Neural cell (in vitro differentiated cells): Measurements from ENCODE around the gene TAF11L3. TPM values are rescaled to one million over a fixed set of nuclear protein-coding genes. Genes with fewer than 3 reads are reported as not detected.
"Not testable (repeated sequence)": the region's sequence is repeated elsewhere in the genome, so short reads cannot be mapped to it uniquely, and the experiment has no call there.

ENCODE experiments used
- H2AFZ ChIP-seq: fragments of 200-600, 300-800 bp; sonication (generic), shearing (Covaris generic); 2 replicates; pipeline ENCODE4 v1.6.0; 2014; ENCODE audit warnings: low read depth, mild to moderate bottlenecking, antibody characterized with exemption, low read length, moderate library complexity
- H3F3A ChIP-seq: fragments of 200-600 bp; shearing (Covaris generic); 2 replicates; pipeline ENCODE4 v1.6.1; 2016; ENCODE audit warnings: mild to moderate bottlenecking, moderate library complexity, mixed read lengths, antibody characterized with exemption, low read length; ENCODE audit not compliant: insufficient read depth, poor library complexity, severe bottlenecking
- H3K27ac ChIP-seq: fragments of 200-600, 300-800 bp; sonication (generic), shearing (Covaris generic); 2 replicates; pipeline ENCODE4 v1.5.1; 2014; ENCODE audit warnings: mild to moderate bottlenecking, low read length, moderate library complexity
- H3K27me3 ChIP-seq: fragments of 300-800, 200-600 bp; sonication (generic), shearing (Covaris generic); 2 replicates; pipeline ENCODE4 v1.6.0; 2014; ENCODE audit warnings: mild to moderate bottlenecking, low read depth, low read length, moderate library complexity; ENCODE audit not compliant: insufficient read depth
- H3K36me3 ChIP-seq: fragments of 300-800, 200-600 bp; sonication (generic), shearing (Covaris generic); 2 replicates; pipeline ENCODE4 v1.5.1; 2014; ENCODE audit warnings: mild to moderate bottlenecking, antibody characterized with exemption, low read length, moderate library complexity; ENCODE audit not compliant: insufficient read depth
- H3K4me2 ChIP-seq: fragments of 300-800, 200-600 bp; sonication (generic), shearing (Covaris generic); 2 replicates; pipeline ENCODE4 v1.6.0; 2014; ENCODE audit warnings: mild to moderate bottlenecking, low read length
- H3K4me3 ChIP-seq: fragments of 300-800, 200-600 bp; sonication (generic), shearing (Covaris generic); 2 replicates; pipeline ENCODE4 v1.5.1; 2014; ENCODE audit warnings: mild to moderate bottlenecking, low read length, moderate library complexity
- H3K79me2 ChIP-seq: fragments of 200-600 bp; shearing (Covaris generic); replicated peaks from 2 replicates; pipeline ENCODE4 v1.6.0; 2014; ENCODE audit warnings: mild to moderate bottlenecking, low read length, moderate library complexity; ENCODE audit not compliant: insufficient read depth
- H3K9ac ChIP-seq: fragments of 300-800, 200-600 bp; sonication (generic), shearing (Covaris generic); 2 replicates; pipeline ENCODE4 v1.6.1; 2016; ENCODE audit warnings: mild to moderate bottlenecking, low read length, mixed read lengths
- H3K9me2 ChIP-seq: fragments of 200-600 bp; shearing (Covaris generic); 2 replicates; pipeline ENCODE4 v1.6.1; 2016; ENCODE audit warnings: mild to moderate bottlenecking, low read length, mixed read lengths; ENCODE audit not compliant: insufficient read depth
- H3K9me3 ChIP-seq: fragments of 200-600, 300-800 bp; sonication (generic), shearing (Covaris generic); 2 replicates; pipeline ENCODE4 v1.6.1; 2016; ENCODE audit warnings: mild to moderate bottlenecking, mixed run types, low read length, moderate library complexity, mixed read lengths
- H4K20me1 ChIP-seq: fragments of 200-600 bp; shearing (Covaris generic); 2 replicates; pipeline ENCODE4 v1.6.1; 2016; ENCODE audit warnings: mild to moderate bottlenecking, mixed run types; ENCODE audit not compliant: insufficient read depth
- EP300 ChIP-seq: fragments of 450-650 bp; conservative IDR thresholded peaks from 2 replicates; pipeline ENCODE4 v1.6.1; 2014; ENCODE audit warnings: antibody characterized with exemption, mild to moderate bottlenecking, moderate library complexity; ENCODE audit not compliant: poor library complexity, severe bottlenecking
- EZH2 ChIP-seq: fragments of 200-600, 300-800 bp; shearing (Covaris generic), sonication (generic); IDR thresholded peaks from 2 replicates; pipeline ENCODE4 v1.6.1; 2014; ENCODE audit warnings: antibody characterized with exemption, low read length, borderline replicate concordance, mild to moderate bottlenecking; ENCODE audit not compliant: insufficient read depth, poor library complexity, severe bottlenecking
- MXI1 ChIP-seq: fragments of 450-650 bp; conservative IDR thresholded peaks from 2 replicates; pipeline ENCODE4 v1.6.1; 2014; ENCODE audit warnings: antibody characterized with exemption, mild to moderate bottlenecking; ENCODE audit not compliant: poor library complexity, severe bottlenecking
- POLR2AphosphoS5 ChIP-seq: IDR thresholded peaks from 2 replicates; pipeline ENCODE4 v1.6.1; 2012
- RAD21 ChIP-seq: fragments of 450-650 bp; conservative IDR thresholded peaks from 2 replicates; pipeline ENCODE4 v1.6.1; 2014; ENCODE audit warnings: antibody characterized with exemption, mild to moderate bottlenecking, moderate library complexity
- SMC3 ChIP-seq: fragments of 450-650 bp; conservative IDR thresholded peaks from 2 replicates; pipeline ENCODE4 v1.6.1; 2014; ENCODE audit warnings: antibody characterized with exemption, mild to moderate bottlenecking, moderate library complexity; ENCODE audit not compliant: poor library complexity
- TAF1 ChIP-seq: IDR thresholded peaks from 2 replicates; pipeline ENCODE4 v1.6.1; 2012; ENCODE audit warnings: low read depth
- polyA minus RNA-seq: library from RNA; depleted of rRNA, polyadenylated mRNA; stranded (reverse); fragments of >200 nt; gene quantifications from 2 replicates; pipeline ENCODE4 v1.2.3, GENCODE V29; 2014
- polyA plus RNA-seq: library from polyadenylated mRNA; depleted of rRNA; stranded (reverse); fragments of >200 nt; gene quantifications from 2 replicates; pipeline ENCODE4 v1.2.3, GENCODE V29; 2014
- TF ChIP-seq, protein P1 (sequence below): fragments of 450-650 bp; IDR thresholded peaks from 2 replicates; pipeline ENCODE4 v1.5.1; 2014; ENCODE audit warnings: antibody characterized with exemption, mild to moderate bottlenecking, moderate library complexity; ENCODE audit not compliant: poor library complexity, severe bottlenecking
- TF ChIP-seq, protein P2 (sequence below): IDR thresholded peaks from 2 replicates; pipeline ENCODE4 v1.6.1; 2012; ENCODE audit warnings: borderline replicate concordance

Gene TAF11L3
- not detected in 2 replicates for polyA plus RNA-seq
- polyA minus RNA-seq = not detected in 2 replicates

DNA sequence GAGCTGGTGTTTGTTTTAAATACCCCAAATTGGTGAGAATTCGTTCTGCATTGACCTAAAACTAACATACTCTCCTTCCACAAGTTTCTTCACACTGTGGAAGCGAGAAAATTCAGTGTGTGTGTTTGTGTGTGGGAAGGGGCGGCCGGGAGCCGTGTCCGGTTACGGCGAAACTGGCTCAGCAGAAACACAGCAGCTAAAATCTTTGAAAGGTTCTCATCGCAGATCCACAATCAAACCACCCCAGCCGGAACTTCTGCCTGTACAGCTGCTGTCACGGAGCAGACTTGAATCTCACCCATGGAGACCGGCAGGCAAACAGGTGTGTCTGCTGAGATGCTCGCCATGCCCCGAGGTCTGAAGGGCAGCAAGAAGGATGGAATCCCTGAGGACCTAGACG, at the start of gene TAF11L3:
Gene TAF11L3 (plus strand): TSS at position 301 of the 400 bp plus-strand sequence.
- not testable (repeated sequence) for H3K9me2 ChIP-seq, H3K27ac ChIP-seq, H4K20me1 ChIP-seq, H3F3A ChIP-seq, H3K9me3 ChIP-seq, H3K27me3 ChIP-seq, H2AFZ ChIP-seq, H3K9ac ChIP-seq, H3K4me3 ChIP-seq, H3K4me2 ChIP-seq, H3K36me3 ChIP-seq, H3K79me2 ChIP-seq

DNA sequence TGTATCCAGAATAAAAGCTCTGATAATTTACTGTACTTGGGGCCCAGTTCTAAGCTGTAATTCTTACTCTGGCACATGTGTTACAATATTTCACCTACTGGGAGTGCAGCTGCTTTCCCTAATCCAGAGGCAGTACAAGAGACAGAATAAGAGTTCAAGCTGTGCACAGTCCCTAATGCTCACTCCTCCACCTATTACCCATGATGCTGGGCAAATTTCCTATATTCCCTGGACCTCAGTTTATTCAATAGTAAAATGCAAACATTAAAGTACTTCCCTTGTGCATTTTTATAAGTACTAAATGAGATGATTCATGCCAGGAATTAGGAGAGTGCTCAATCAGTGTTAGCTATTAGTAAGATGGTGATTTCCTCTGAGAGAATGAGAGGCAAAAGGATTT, 48.1 kb upstream of the TAF11L3 start:
- H3K9me2 ChIP-seq = no peaks in the 10 kb centered on the region
- H3F3A ChIP-seq = no peaks in the 10 kb centered on the region
- no peaks in the 10 kb centered on the region for H3K36me3 ChIP-seq
- no peaks in the 10 kb centered on the region for H3K9me3 ChIP-seq
- no peaks in the 10 kb centered on the region for H3K79me2 ChIP-seq
- no peaks in the 10 kb centered on the region for H3K27me3 ChIP-seq
- no peak overlapping the region for H3K27ac ChIP-seq
- H3K4me3 ChIP-seq = no peak overlapping the region
- H3K4me2 ChIP-seq = no peak overlapping the region
- no peak overlapping the region for H2AFZ ChIP-seq
- H4K20me1 ChIP-seq = no peaks in the 10 kb centered on the region
- TF ChIP-seq POLR2AphosphoS5 (no peak), MXI1 (no peak), TAF1 (no peak), RAD21 (no peak), EP300 (no peak), SMC3 (no peak), EZH2 (no peak)
- TF ChIP-seq, protein P1, sequence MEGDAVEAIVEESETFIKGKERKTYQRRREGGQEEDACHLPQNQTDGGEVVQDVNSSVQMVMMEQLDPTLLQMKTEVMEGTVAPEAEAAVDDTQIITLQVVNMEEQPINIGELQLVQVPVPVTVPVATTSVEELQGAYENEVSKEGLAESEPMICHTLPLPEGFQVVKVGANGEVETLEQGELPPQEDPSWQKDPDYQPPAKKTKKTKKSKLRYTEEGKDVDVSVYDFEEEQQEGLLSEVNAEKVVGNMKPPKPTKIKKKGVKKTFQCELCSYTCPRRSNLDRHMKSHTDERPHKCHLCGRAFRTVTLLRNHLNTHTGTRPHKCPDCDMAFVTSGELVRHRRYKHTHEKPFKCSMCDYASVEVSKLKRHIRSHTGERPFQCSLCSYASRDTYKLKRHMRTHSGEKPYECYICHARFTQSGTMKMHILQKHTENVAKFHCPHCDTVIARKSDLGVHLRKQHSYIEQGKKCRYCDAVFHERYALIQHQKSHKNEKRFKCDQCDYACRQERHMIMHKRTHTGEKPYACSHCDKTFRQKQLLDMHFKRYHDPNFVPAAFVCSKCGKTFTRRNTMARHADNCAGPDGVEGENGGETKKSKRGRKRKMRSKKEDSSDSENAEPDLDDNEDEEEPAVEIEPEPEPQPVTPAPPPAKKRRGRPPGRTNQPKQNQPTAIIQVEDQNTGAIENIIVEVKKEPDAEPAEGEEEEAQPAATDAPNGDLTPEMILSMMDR = no peak
- TF ChIP-seq, protein P2, sequence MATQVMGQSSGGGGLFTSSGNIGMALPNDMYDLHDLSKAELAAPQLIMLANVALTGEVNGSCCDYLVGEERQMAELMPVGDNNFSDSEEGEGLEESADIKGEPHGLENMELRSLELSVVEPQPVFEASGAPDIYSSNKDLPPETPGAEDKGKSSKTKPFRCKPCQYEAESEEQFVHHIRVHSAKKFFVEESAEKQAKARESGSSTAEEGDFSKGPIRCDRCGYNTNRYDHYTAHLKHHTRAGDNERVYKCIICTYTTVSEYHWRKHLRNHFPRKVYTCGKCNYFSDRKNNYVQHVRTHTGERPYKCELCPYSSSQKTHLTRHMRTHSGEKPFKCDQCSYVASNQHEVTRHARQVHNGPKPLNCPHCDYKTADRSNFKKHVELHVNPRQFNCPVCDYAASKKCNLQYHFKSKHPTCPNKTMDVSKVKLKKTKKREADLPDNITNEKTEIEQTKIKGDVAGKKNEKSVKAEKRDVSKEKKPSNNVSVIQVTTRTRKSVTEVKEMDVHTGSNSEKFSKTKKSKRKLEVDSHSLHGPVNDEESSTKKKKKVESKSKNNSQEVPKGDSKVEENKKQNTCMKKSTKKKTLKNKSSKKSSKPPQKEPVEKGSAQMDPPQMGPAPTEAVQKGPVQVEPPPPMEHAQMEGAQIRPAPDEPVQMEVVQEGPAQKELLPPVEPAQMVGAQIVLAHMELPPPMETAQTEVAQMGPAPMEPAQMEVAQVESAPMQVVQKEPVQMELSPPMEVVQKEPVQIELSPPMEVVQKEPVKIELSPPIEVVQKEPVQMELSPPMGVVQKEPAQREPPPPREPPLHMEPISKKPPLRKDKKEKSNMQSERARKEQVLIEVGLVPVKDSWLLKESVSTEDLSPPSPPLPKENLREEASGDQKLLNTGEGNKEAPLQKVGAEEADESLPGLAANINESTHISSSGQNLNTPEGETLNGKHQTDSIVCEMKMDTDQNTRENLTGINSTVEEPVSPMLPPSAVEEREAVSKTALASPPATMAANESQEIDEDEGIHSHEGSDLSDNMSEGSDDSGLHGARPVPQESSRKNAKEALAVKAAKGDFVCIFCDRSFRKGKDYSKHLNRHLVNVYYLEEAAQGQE = no peak
- H3K9ac ChIP-seq = no peak overlapping the region

DNA sequence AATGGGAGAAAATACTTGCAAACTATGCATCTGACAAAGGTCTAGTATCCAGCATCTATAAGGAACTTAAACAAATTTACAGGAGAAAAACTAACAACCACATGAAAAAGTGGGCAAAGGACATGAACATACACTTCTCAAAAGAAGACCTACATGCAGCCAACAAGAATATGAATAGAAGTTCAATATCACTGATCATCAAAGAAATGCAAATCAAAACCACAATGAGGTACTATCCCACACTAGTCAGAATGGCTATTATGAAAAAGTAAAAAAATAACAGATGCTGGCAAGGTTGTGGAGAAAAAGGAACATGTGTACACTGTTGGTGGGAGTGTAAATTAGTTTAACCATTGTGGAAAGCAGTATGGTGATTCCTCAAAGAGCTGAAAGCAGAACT, 43.1 kb upstream of the TAF11L3 start:
- not testable (repeated sequence) for H4K20me1 ChIP-seq, H3K27me3 ChIP-seq, H3K79me2 ChIP-seq, H3K9me2 ChIP-seq, H3K9ac ChIP-seq, H3K36me3 ChIP-seq, H3K4me3 ChIP-seq, H3F3A ChIP-seq, H3K9me3 ChIP-seq, H3K4me2 ChIP-seq, H2AFZ ChIP-seq, H3K27ac ChIP-seq
